DND-41 (cell line): ENCODE measurements around the gene POMGNT2.

Experiments
- EZH2 ChIP-seq: IDR thresholded peaks from 3 replicates; pipeline ENCODE4 v1.6.1; 2012; ENCODE audit warnings: borderline replicate concordance, low read depth, mild to moderate bottlenecking, moderate library complexity, low read length, inconsistent platforms; ENCODE audit not compliant: severe bottlenecking
- TF ChIP-seq, protein P1 (sequence below): IDR thresholded peaks from 2 replicates; pipeline ENCODE4 v1.5.1; 2012; ENCODE audit warnings: borderline replicate concordance, low read length, moderate library complexity, mild to moderate bottlenecking; ENCODE audit not compliant: poor library complexity, severe bottlenecking; ENCODE audit errors: extremely low read depth

DNA sequence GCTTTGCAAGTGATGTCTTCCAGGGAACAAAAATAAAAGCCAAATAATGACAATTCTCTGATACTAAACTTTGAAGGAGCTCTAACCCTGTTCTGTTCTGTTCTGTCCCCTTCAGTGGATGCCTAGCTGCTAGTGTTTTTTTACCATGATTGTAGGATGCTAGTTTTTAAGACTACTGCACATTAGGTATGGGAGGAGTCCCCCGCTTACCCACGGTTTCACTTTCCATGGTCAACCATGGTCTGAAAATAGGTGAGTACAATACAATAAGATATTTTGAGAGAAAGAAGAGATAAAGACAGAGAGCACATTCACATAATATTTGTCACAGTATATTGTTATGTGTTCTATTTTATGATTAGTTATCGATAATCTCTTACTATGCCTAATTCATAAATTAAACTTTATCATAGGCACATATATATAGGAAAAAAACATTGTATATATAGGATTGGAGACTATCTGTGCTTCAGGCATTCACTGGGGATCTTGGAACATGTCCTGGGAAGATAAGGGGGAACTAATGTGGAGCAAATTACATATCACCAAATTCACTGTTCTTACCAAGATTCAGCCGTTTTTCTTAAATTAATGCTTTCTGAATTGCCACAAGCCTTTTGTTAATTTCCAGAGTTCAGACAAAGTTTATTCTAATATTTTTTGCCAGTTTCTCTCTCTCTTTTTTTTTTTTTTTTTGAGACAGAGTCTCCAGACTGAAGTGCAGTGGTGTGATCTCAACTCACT, 32.8 kb upstream of the POMGNT2 start:
- TF ChIP-seq, protein P1, sequence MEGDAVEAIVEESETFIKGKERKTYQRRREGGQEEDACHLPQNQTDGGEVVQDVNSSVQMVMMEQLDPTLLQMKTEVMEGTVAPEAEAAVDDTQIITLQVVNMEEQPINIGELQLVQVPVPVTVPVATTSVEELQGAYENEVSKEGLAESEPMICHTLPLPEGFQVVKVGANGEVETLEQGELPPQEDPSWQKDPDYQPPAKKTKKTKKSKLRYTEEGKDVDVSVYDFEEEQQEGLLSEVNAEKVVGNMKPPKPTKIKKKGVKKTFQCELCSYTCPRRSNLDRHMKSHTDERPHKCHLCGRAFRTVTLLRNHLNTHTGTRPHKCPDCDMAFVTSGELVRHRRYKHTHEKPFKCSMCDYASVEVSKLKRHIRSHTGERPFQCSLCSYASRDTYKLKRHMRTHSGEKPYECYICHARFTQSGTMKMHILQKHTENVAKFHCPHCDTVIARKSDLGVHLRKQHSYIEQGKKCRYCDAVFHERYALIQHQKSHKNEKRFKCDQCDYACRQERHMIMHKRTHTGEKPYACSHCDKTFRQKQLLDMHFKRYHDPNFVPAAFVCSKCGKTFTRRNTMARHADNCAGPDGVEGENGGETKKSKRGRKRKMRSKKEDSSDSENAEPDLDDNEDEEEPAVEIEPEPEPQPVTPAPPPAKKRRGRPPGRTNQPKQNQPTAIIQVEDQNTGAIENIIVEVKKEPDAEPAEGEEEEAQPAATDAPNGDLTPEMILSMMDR = no peak
- no peak for TF ChIP-seq EZH2
